ENCODE data around the gene AGPS. TPM values are rescaled to one million over a fixed set of nuclear protein-coding genes. Genes with fewer than 3 reads are reported as not detected.
A peak's percentile ranks its signal among the peaks of the same experiment; 100 is the strongest.

Gene AGPS
- total and polyA plus RNA-seq, 10 of the 15 experiments (the other 5 are each of a cell fraction or from before 2014, with no cell fraction given), result 7.9 to 54.2 (median 38.7) TPM

DNA sequence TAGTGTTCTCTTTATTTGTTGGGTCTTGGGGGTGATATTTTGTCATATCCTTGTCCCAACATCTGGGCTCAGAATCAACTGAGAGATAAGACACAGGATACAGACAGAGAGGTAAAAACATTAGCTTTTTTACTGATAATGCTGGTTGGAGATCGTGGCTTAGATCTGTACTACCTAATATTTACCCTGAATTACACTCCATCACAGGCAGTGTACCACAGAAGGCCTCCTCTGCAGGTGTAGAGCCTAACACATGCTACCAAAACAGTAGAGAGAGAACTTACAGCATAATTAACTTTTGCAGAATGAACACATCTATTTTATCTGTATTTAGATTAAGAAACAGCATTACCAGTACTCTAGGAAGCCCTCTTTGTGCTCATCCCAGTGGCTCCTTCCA is 6.8 kb downstream of the AGPS start:
- POLR2A ChIA-PET, result interaction anchor here (0.9 kb wide), 1 partner anchor 39 kb away, joined by 4 read pairs; no protein-coding TSS in a partner anchor
- RAD21 ChIA-PET (ENCODE audit: unreplicated experiment), result interaction anchor here (2.4 kb wide), 1 partner anchor 66 kb away, joined by 8 read pairs; no protein-coding TSS in a partner anchor
- DNase-seq (ENCODE audit: low read depth, low spot score) (no peak), ATAC-seq (peak; percentile 8; the same call in 1 of the 3 replicates), FAIRE-seq (no peak)
- intact Hi-C loops (cut with micrococcal nuclease; ENCODE audit: unreplicated experiment) (loop anchor here (10.0 kb wide), 1 partner anchor 135 kb away; the partner anchor contains the start of gene NFE2L2), in situ Hi-C loops (cut with MboI) (no loop called here)
- Histone ChIP-seq H3K4me1 (ENCODE audit: control insufficient read depth, insufficient read depth, low read length) (peaks cover 13% of the 10 kb centered on the region), H4K20me1 (ENCODE audit: control insufficient read depth, insufficient read depth) (no peaks in the 10 kb centered on the region), H3K79me2 (ENCODE audit: control insufficient read depth, insufficient read depth, low read length) (peaks cover 69% of the 10 kb centered on the region), H3K9ac (ENCODE audit: control insufficient read depth, insufficient read depth, low read length) (no peak overlapping the region), H3K36me3 (ENCODE audit: control insufficient read depth in 2 of 2, insufficient read depth in 2 of 2, low read length in 1 of 2) (no peaks in the 10 kb centered on the region), H3K4me2 (ENCODE audit: control insufficient read depth, insufficient read depth) (no peak overlapping the region), H3K27me3 (replicated peaks in 1 of 2; ENCODE audit: control insufficient read depth in 2 of 2, insufficient read depth in 2 of 2, low read length in 1 of 2) (no peaks in the 10 kb centered on the region), H3K9me3 (replicated peaks; ENCODE audit: control insufficient read depth, insufficient read depth, low read length) (no peaks in the 10 kb centered on the region), H2AFZ (ENCODE audit: control insufficient read depth, low read depth, low read length) (no peak overlapping the region), H3K27ac (ENCODE audit: control insufficient read depth, insufficient read depth) (no peak overlapping the region), H3K4me3 (no peak overlapping the region)
- CTCF ChIA-PET, result interaction anchor here (1.0 kb wide), 1 partner anchor 15 kb away, joined by 3 read pairs; no protein-coding TSS in a partner anchor
- SMC1A ChIA-PET (ENCODE audit: uncharacterized antibody, unreplicated experiment), result no interaction called here
- 0% methylated on average over 1 of the region's 1 CpG for WGBS (ENCODE audit: insufficient coverage, insufficient replicate concordance, low lambda C conversion rate, missing lambda C conversion rate)
- BruUV-seq (replicated peaks), result no TSS peak
- TF ChIP-seq NBN (IDR thresholded peaks at IDR 0.05) (no peak), YBX1 (IDR thresholded peaks at IDR 0.05) (no peak), ZZZ3 (IDR thresholded peaks at IDR 0.05; ENCODE audit: control insufficient read depth, insufficient read length, low read depth) (no peak), SIN3A (IDR thresholded peaks at IDR 0.05; ENCODE audit: low read depth, low read length) (no peak), ZNF622 (IDR thresholded peaks at IDR 0.05) (no peak)

DNA sequence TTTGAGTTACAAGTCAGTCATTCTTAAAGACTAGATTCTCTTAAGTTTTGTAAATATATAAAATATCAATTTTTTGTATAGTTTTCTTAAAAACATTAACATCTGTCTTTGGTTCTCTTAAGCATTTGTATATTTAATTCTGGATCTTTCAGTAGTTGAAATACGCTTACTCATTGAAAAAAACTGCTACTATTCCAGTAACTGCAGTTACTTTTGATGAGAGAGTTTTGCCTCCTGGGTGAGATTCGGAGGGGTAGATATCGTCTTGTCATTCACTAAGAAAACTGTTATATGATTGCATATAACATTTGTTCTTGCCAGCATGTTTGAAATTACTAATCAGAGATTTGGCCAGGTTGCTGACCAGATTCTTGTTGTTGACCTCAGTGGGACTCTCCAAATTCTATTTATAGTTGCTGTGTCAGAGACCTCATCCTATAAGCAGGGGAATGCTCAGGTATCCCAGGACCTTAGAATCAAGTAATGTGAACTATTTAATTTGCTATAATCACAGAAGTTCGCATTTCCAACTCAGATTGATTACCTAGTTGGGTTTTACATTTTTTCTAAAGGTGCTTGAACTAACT is 7.9 kb downstream of the AGPS start:
- Histone ChIP-seq H3K36me3 (ENCODE audit: control insufficient read depth in 2 of 2, insufficient read depth in 2 of 2, low read length in 1 of 2) (no peaks in the 10 kb centered on the region), H3K4me1 (ENCODE audit: control insufficient read depth, insufficient read depth, low read length) (peaks cover 9% of the 10 kb centered on the region), H3K4me2 (ENCODE audit: control insufficient read depth, insufficient read depth) (no peak overlapping the region), H3K27me3 (replicated peaks in 1 of 2; ENCODE audit: control insufficient read depth in 2 of 2, insufficient read depth in 2 of 2, low read length in 1 of 2) (no peaks in the 10 kb centered on the region), H3K4me3 (no peak overlapping the region), H4K20me1 (ENCODE audit: control insufficient read depth, insufficient read depth) (no peaks in the 10 kb centered on the region), H3K27ac (ENCODE audit: control insufficient read depth, insufficient read depth) (no peak overlapping the region), H3K9me3 (replicated peaks; ENCODE audit: control insufficient read depth, insufficient read depth, low read length) (no peaks in the 10 kb centered on the region), H3K79me2 (ENCODE audit: control insufficient read depth, insufficient read depth, low read length) (peaks cover 65% of the 10 kb centered on the region), H2AFZ (ENCODE audit: control insufficient read depth, low read depth, low read length) (no peak overlapping the region), H3K9ac (ENCODE audit: control insufficient read depth, insufficient read depth, low read length) (no peak overlapping the region)
- POLR2A ChIA-PET, result no interaction called here
- CTCF ChIA-PET, result interaction anchor here (3.6 to 4.2 kb wide), 2 partner anchors 8 to 15 kb away, joined by 17 to 19 read pairs; partner anchors contain the start of gene AGPS
- in situ Hi-C loops (cut with MboI), result no loop called here
- WGBS (ENCODE audit: insufficient coverage, insufficient replicate concordance, low lambda C conversion rate, missing lambda C conversion rate), result 98% methylated on average over 4 of the region's 4 CpGs
- no peak for FAIRE-seq
- BruUV-seq (replicated peaks), result no TSS peak
- RAD21 ChIA-PET (ENCODE audit: unreplicated experiment), result interaction anchor here (1.7 to 2.4 kb wide), 3 partner anchors 9 to 67 kb away, joined by 5 to 8 read pairs (median 7); no protein-coding TSS in a partner anchor
- SMC1A ChIA-PET (ENCODE audit: uncharacterized antibody, unreplicated experiment), result no interaction called here
- peak; percentile 29 for ATAC-seq
- intact Hi-C loops (cut with micrococcal nuclease; ENCODE audit: unreplicated experiment), result loop anchor here (5.0 kb wide), 1 partner anchor 233 kb away; no protein-coding TSS in a partner anchor
- no peak for DNase-seq (ENCODE audit: low read depth, low spot score)
- TF ChIP-seq MEF2A (IDR thresholded peaks at IDR 0.05; ENCODE audit: insufficient read depth, low read depth, low read length) (0 out of 2 replicates have a peak, but pooled peaks have one; percentile 54), MXI1 (IDR thresholded peaks at IDR 0.05; ENCODE audit: low read depth, low read length) (no peak), EZH2 (IDR thresholded peaks at IDR 0.05; ENCODE audit: borderline replicate concordance, control insufficient read depth, low read depth, low read length) (no peak)
- TF ChIP-seq, protein P1, sequence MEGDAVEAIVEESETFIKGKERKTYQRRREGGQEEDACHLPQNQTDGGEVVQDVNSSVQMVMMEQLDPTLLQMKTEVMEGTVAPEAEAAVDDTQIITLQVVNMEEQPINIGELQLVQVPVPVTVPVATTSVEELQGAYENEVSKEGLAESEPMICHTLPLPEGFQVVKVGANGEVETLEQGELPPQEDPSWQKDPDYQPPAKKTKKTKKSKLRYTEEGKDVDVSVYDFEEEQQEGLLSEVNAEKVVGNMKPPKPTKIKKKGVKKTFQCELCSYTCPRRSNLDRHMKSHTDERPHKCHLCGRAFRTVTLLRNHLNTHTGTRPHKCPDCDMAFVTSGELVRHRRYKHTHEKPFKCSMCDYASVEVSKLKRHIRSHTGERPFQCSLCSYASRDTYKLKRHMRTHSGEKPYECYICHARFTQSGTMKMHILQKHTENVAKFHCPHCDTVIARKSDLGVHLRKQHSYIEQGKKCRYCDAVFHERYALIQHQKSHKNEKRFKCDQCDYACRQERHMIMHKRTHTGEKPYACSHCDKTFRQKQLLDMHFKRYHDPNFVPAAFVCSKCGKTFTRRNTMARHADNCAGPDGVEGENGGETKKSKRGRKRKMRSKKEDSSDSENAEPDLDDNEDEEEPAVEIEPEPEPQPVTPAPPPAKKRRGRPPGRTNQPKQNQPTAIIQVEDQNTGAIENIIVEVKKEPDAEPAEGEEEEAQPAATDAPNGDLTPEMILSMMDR (IDR thresholded peaks at IDR 0.05 in 2 of 3, conservative IDR thresholded peaks at IDR 0.05 in 1 of 3; ENCODE audit: control insufficient read depth in 2 of 3, extremely low read depth in 1 of 3, insufficient read depth in 1 of 3, low read depth in 3 of 3, low read length in 3 of 3), result no peak
- TF ChIP-seq, protein P2, sequence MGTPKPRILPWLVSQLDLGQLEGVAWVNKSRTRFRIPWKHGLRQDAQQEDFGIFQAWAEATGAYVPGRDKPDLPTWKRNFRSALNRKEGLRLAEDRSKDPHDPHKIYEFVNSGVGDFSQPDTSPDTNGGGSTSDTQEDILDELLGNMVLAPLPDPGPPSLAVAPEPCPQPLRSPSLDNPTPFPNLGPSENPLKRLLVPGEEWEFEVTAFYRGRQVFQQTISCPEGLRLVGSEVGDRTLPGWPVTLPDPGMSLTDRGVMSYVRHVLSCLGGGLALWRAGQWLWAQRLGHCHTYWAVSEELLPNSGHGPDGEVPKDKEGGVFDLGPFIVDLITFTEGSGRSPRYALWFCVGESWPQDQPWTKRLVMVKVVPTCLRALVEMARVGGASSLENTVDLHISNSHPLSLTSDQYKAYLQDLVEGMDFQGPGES (IDR thresholded peaks at IDR 0.05), result no peak
